ENCODE data around the gene MRAP2. TPM values are rescaled to one million over a fixed set of nuclear protein-coding genes. Genes with fewer than 3 reads are reported as not detected.

The MRAP2 gene
- total RNA-seq, 1 experiment from 2014 or later: 0.38 TPM

DNA sequence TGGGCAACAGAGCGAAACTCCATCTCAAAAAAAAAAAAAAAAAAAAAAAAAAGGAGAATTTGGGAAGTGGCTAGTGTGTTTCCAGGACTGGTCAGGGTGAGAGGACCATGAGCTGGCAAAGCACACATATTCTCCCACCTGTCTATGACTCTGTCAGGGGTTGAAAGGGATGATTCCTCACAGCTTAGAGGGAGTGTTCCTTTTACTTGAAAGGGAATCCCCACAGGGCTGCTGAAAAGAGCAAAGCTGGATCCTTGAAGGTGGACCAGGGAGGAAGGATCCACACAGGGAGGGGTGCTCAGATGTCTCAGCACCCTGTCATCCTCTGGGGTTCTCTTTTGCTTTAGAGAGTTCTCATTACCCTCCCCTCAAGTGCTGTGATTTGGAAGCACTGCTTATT is 13.2 kb downstream of the MRAP2 start:
- Mint-ChIP-seq H3K27ac (ENCODE audit: unreplicated experiment) (no peak overlapping the region), H3K4me3 (ENCODE audit: low read depth, unreplicated experiment) (no peak overlapping the region), H3K4me1 (ENCODE audit: low read depth, unreplicated experiment) (no peaks in the 10 kb centered on the region), H3K27me3 (ENCODE audit: unreplicated experiment) (peaks cover 18% of the 10 kb centered on the region), H3K36me3 (ENCODE audit: insufficient read depth, unreplicated experiment) (no peaks in the 10 kb centered on the region), H3K9me3 (ENCODE audit: low read depth, unreplicated experiment) (no peaks in the 10 kb centered on the region)
- no TSS peak for BruUV-seq (replicated peaks)
- no peak for DNase-seq
- TF ChIP-seq, protein P1, sequence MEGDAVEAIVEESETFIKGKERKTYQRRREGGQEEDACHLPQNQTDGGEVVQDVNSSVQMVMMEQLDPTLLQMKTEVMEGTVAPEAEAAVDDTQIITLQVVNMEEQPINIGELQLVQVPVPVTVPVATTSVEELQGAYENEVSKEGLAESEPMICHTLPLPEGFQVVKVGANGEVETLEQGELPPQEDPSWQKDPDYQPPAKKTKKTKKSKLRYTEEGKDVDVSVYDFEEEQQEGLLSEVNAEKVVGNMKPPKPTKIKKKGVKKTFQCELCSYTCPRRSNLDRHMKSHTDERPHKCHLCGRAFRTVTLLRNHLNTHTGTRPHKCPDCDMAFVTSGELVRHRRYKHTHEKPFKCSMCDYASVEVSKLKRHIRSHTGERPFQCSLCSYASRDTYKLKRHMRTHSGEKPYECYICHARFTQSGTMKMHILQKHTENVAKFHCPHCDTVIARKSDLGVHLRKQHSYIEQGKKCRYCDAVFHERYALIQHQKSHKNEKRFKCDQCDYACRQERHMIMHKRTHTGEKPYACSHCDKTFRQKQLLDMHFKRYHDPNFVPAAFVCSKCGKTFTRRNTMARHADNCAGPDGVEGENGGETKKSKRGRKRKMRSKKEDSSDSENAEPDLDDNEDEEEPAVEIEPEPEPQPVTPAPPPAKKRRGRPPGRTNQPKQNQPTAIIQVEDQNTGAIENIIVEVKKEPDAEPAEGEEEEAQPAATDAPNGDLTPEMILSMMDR (IDR thresholded peaks at IDR 0.05; ENCODE audit: unreplicated experiment): no peak
- CTCF ChIA-PET: interaction anchor here (0.7 kb wide), 1 partner anchor 68 kb away, joined by 4 read pairs; no protein-coding TSS in a partner anchor
- intact Hi-C loops (cut with micrococcal nuclease; ENCODE audit: unreplicated experiment): no loop called here

DNA sequence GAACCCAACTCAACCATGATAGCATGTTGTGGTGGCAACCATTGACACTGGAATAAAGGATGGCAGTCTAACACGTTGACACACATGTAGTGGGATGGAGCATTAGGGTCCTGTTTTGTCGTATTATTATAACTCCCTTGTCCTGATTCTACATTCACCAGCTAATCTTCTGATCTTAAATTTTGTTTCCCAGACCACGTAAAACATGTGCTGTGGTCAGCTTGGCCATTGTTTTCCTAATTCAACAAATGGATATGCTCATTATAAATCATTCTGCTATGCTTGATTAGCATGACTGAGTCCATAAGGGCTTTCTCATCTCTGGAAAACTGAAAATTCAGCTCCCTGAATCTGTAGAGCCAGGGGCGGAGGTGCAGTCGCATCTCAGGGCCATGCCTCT is 15.0 kb downstream of the MRAP2 start:
- Mint-ChIP-seq H3K4me3 (ENCODE audit: low read depth, unreplicated experiment) (no peak overlapping the region), H3K36me3 (ENCODE audit: insufficient read depth, unreplicated experiment) (no peaks in the 10 kb centered on the region), H3K27me3 (ENCODE audit: unreplicated experiment) (peaks cover 18% of the 10 kb centered on the region), H3K4me1 (ENCODE audit: low read depth, unreplicated experiment) (no peaks in the 10 kb centered on the region), H3K9me3 (ENCODE audit: low read depth, unreplicated experiment) (no peaks in the 10 kb centered on the region), H3K27ac (ENCODE audit: unreplicated experiment) (no peak overlapping the region)
- CTCF ChIA-PET: no interaction called here
- TF ChIP-seq, protein P1 (IDR thresholded peaks at IDR 0.05; ENCODE audit: unreplicated experiment): no peak
- BruUV-seq (replicated peaks): no TSS peak
- DNase-seq: no peak
- intact Hi-C loops (cut with micrococcal nuclease; ENCODE audit: unreplicated experiment): no loop called here

DNA sequence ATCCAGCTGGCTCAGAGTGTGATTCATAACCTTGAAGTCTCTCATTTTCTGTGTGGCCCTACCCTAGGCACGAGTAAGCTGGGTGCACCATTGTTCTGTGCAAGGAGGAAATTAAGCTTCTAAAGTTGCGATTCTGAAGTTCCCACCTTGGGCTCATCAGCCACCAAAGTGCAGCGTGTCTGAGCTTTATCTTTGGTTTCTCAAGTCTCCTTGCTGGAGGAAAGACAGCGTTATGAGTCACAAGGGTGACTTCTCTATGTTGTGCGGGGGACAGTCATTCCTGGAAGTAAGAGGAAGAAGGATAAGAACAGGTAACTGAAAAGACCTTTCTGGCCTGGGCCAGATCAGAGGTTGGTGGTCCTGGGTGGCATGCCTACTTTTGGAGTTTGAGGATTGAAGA is 16.8 kb downstream of the MRAP2 start:
- DNase-seq: no peak
- TF ChIP-seq, protein P1 (IDR thresholded peaks at IDR 0.05; ENCODE audit: unreplicated experiment): no peak
- peaks cover 18% of the 10 kb centered on the region for H3K27me3 Mint-ChIP-seq (ENCODE audit: unreplicated experiment)
- no peaks in the 10 kb centered on the region for H3K36me3 Mint-ChIP-seq (ENCODE audit: insufficient read depth, unreplicated experiment)
- no peak overlapping the region for H3K4me3 Mint-ChIP-seq (ENCODE audit: low read depth, unreplicated experiment)
- no peaks in the 10 kb centered on the region for H3K4me1 Mint-ChIP-seq (ENCODE audit: low read depth, unreplicated experiment)
- CTCF ChIA-PET: no interaction called here
- intact Hi-C loops (cut with micrococcal nuclease; ENCODE audit: unreplicated experiment): no loop called here
- no peak overlapping the region for H3K27ac Mint-ChIP-seq (ENCODE audit: unreplicated experiment)
- no peaks in the 10 kb centered on the region for H3K9me3 Mint-ChIP-seq (ENCODE audit: low read depth, unreplicated experiment)
- BruUV-seq (replicated peaks): no TSS peak

DNA sequence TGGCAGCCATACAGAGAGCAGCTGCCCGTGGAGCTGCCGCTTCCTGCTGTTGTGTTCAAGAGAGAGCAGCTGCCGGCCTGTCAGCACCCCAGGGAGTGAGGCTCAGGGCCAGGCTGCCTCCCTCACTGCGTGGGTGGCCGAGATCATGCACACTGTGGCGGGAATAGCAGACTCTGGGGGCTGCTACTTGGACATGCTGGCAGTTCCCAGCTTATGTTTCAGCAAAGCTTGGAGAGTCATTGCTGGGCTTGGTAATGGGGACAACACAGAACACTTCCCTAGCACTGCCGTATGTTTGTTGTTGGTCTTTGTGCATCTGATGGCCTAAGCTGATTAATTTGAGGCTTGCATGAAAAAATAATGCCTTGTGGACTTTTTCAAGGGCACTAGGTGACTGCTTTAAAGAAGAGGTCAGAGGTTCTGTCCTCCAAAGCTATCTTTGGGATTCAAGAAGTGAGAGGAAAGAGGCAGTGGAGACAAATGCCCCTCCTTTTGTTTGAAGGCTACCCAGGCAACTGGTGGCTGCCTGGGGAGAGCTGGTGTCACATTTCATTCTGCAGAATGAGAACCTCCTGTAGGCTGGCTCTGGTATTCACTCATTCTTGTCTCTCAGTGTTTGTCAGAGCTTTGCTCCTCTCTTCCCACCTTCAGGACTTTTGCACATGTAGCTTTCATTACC is 18.8 kb downstream of the MRAP2 start:
- BruUV-seq (replicated peaks): no TSS peak
- Mint-ChIP-seq H3K9me3 (ENCODE audit: low read depth, unreplicated experiment) (no peaks in the 10 kb centered on the region), H3K27me3 (ENCODE audit: unreplicated experiment) (peaks cover 18% of the 10 kb centered on the region), H3K36me3 (ENCODE audit: insufficient read depth, unreplicated experiment) (no peaks in the 10 kb centered on the region), H3K27ac (ENCODE audit: unreplicated experiment) (no peak overlapping the region), H3K4me1 (ENCODE audit: low read depth, unreplicated experiment) (no peaks in the 10 kb centered on the region), H3K4me3 (ENCODE audit: low read depth, unreplicated experiment) (no peak overlapping the region)
- TF ChIP-seq, protein P1 (IDR thresholded peaks at IDR 0.05; ENCODE audit: unreplicated experiment): no peak
- CTCF ChIA-PET: no interaction called here
- intact Hi-C loops (cut with micrococcal nuclease; ENCODE audit: unreplicated experiment): no loop called here
- no peak for DNase-seq

All from Calu3 (cell line).